ENCODE results near the gene CEL.

CEL gene

GRCh38 chr9:133098871-133099270 is 37.1 kb downstream of the CEL start:
- TF ChIP-seq CTCF (IDR thresholded peaks at IDR 0.05; ENCODE audit: insufficient read depth, missing control alignments), result no peak

GRCh38 chr9:133099726-133100505 is 38.1 kb downstream of the CEL start:
- DNase-seq (ENCODE audit: insufficient read length, low spot score), result no peak
- TF ChIP-seq CTCF (IDR thresholded peaks at IDR 0.05; ENCODE audit: insufficient read depth, missing control alignments), result no peak
- no peak for FAIRE-seq

More at GRCh38 chr9:133098871-133099270, 37.1 kb downstream of the CEL start:
- no peak for DNase-seq (ENCODE audit: insufficient read length, low spot score)
- no peak for FAIRE-seq

GRCh38 chr9:133100506-133101355 is 39.0 kb downstream of the CEL start:
- FAIRE-seq, result no peak
- no peak for TF ChIP-seq CTCF (IDR thresholded peaks at IDR 0.05; ENCODE audit: insufficient read depth, missing control alignments)
- DNase-seq (ENCODE audit: insufficient read length, low spot score), result no peak

GRCh38 chr9:133101356-133102189 is 39.8 kb downstream of the CEL start:
- no peak for FAIRE-seq
- TF ChIP-seq CTCF (IDR thresholded peaks at IDR 0.05; ENCODE audit: insufficient read depth, missing control alignments), result no peak
- no peak for DNase-seq (ENCODE audit: insufficient read length, low spot score)

GRCh38 chr9:133102190-133103021 is 40.6 kb downstream of the CEL start:
- no peak for DNase-seq (ENCODE audit: insufficient read length, low spot score)
- no peak for TF ChIP-seq CTCF (IDR thresholded peaks at IDR 0.05; ENCODE audit: insufficient read depth, missing control alignments)
- FAIRE-seq, result no peak
